Trophoblast cell (in vitro differentiated cells and primary cell): ENCODE measurements around the gene BRAP.
A peak's percentile ranks its signal among the peaks of the same experiment; 100 is the strongest.
"Not testable (repeated sequence)": the region's sequence is repeated elsewhere in the genome, so short reads cannot be mapped to it uniquely, and the experiment has no call there.

Experiments used
- DNase-seq, 2 donors: peaks; one replicate each; pipeline ENCODE4 v3.0.0-alpha.2; 2016
- H2AFZ ChIP-seq: 2 replicates; pipeline ENCODE4 v1.6.1; 2013; ENCODE audit warnings: low read length, moderate library complexity, mild to moderate bottlenecking; ENCODE audit not compliant: insufficient read depth, poor library complexity
- H2AK5ac ChIP-seq: 2 replicates; pipeline ENCODE4 v1.6.1; 2013; ENCODE audit warnings: mild to moderate bottlenecking, low read length
- H2BK120ac ChIP-seq: 2 replicates; pipeline ENCODE4 v1.6.1; 2013; ENCODE audit warnings: low read length, mild to moderate bottlenecking, moderate library complexity; ENCODE audit not compliant: insufficient read depth, poor library complexity
- H2BK12ac ChIP-seq: 2 replicates; pipeline ENCODE4 v1.6.1; 2013; ENCODE audit warnings: mild to moderate bottlenecking, low read length, moderate library complexity
- H2BK5ac ChIP-seq: 2 replicates; pipeline ENCODE4 v1.6.1; 2013; ENCODE audit warnings: low read length, low read depth, moderate library complexity, mild to moderate bottlenecking; ENCODE audit not compliant: poor library complexity
- H3K14ac ChIP-seq: 2 replicates; pipeline ENCODE4 v1.6.1; 2013; ENCODE audit warnings: mild to moderate bottlenecking, low read length
- H3K18ac ChIP-seq: 2 replicates; pipeline ENCODE4 v1.6.1; 2013; ENCODE audit warnings: mild to moderate bottlenecking, low read length
- H3K23ac ChIP-seq: 2 replicates; pipeline ENCODE4 v1.6.1; 2013; ENCODE audit warnings: low read length
- H3K27ac ChIP-seq: 2 replicates; pipeline ENCODE4 v1.5.1; 2013; ENCODE audit warnings: low read depth, mild to moderate bottlenecking, inconsistent platforms, low read length, moderate library complexity
- H3K27me3 ChIP-seq: 2 replicates; pipeline ENCODE4 v1.6.1; 2013; ENCODE audit warnings: inconsistent platforms, mild to moderate bottlenecking, low read length, moderate library complexity; ENCODE audit not compliant: insufficient read depth
- H3K36me3 ChIP-seq, 2 experiments: 1 replicate in 1 of 2; 2 replicates in 1 of 2; pipeline ENCODE4 v1.6.1; 2013; ENCODE audit warnings: low read length in 2 of 2, mild to moderate bottlenecking in 2 of 2, moderate library complexity in 1 of 2; ENCODE audit not compliant: insufficient read depth in 2 of 2, control insufficient read depth in 1 of 2
- H3K4ac ChIP-seq: 2 replicates; pipeline ENCODE4 v1.6.1; 2013; ENCODE audit warnings: low read depth, mild to moderate bottlenecking, low read length, moderate library complexity
- H3K4me1 ChIP-seq, 2 experiments: 1 replicate in 1 of 2; 2 replicates in 1 of 2; pipeline ENCODE4 v1.6.1; 2013; ENCODE audit warnings: low read length in 2 of 2, mild to moderate bottlenecking in 2 of 2, moderate library complexity in 1 of 2; ENCODE audit not compliant: insufficient read depth in 2 of 2, control insufficient read depth in 1 of 2
- H3K4me2 ChIP-seq: 2 replicates; pipeline ENCODE4 v1.6.1; 2013; ENCODE audit warnings: inconsistent platforms, mild to moderate bottlenecking, low read length, moderate library complexity
- H3K4me3 ChIP-seq: 2 replicates; pipeline ENCODE4 v1.5.1; 2013; ENCODE audit warnings: mild to moderate bottlenecking, low read depth, low read length, inconsistent platforms
- H3K79me1 ChIP-seq: one replicate; pipeline ENCODE4 v1.6.1; 2013; ENCODE audit warnings: low read length
- H3K79me2 ChIP-seq: 2 replicates; pipeline ENCODE4 v1.6.1; 2013; ENCODE audit warnings: low read length, mild to moderate bottlenecking; ENCODE audit not compliant: control insufficient read depth, insufficient read depth, poor library complexity
- H3K9ac ChIP-seq: 2 replicates; pipeline ENCODE4 v1.6.1; 2013; ENCODE audit warnings: mild to moderate bottlenecking, low read length
- H3K9me3 ChIP-seq: 2 replicates; pipeline ENCODE4 v1.6.1; 2013; ENCODE audit warnings: low read depth, mild to moderate bottlenecking, control low read depth, inconsistent platforms, low read length; ENCODE audit not compliant: insufficient read depth
- H4K12ac ChIP-seq: 2 replicates; pipeline ENCODE4 v1.6.1; 2013; ENCODE audit warnings: low read depth, mild to moderate bottlenecking, low read length, moderate library complexity
- H4K8ac ChIP-seq: 2 replicates; pipeline ENCODE4 v1.6.1; 2013; ENCODE audit warnings: low read depth, mild to moderate bottlenecking, low read length, moderate library complexity
- H4K91ac ChIP-seq: one replicate; pipeline ENCODE4 v1.6.1; 2013; ENCODE audit warnings: low read depth, mild to moderate bottlenecking, low read length, moderate library complexity
- WGBS: extraction: QIAGEN DNeasy Blood & Tissue Kit; methylation state at CpG from one replicate; pipeline ENCODE4 v1.1.7; 2013; ENCODE audit warnings: missing lambda C conversion rate; ENCODE audit not compliant: insufficient read length, insufficient coverage; ENCODE audit errors: extremely low coverage; 5-methylcytosine and 5-hydroxymethylcytosine counted together

The BRAP gene

DNA sequence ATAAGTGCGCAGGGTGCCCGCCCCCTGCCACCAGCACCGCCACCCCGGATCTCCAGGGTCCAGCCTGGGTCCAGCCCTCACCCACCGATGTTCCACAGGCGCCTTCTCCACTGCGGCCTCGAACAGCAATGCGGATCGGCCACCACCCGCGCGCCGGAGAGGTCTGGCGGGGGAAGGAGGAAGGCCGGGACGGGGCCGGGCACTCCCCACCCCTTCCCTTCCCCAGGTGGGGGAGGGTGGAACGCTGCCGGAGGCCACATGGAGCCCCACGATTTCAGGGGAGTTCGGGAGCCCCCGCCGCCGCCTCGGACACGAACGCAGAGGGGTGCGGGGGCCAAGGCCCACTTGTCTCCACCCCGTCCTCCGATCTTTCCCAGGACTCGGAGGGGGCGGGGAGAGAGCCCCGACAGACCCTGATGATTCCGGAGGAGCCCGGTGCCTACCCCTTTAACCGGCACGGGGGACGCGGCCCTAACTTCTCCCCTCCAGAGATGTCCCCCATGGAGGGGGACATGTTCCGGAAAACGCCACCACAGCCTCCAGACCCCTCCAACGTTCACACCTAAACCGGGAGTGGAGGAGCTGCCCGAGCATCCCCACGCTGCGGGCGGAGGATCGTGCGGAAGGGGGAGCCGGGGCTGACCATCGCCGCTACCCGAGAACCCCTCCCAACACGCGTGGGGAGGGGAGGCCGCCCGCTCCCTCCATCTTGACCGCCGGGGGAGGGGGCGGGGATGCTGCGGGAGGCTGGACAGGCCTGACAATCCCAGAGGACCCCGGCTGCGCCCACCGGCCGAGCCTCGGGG is 87.7 kb downstream of the BRAP start:
- H3K14ac ChIP-seq = peak overlapping the region; percentile 81
- peak overlapping the region; percentile 97 for H3K9ac ChIP-seq
- peak overlapping the region; percentile 71 for H2BK5ac ChIP-seq
- peak overlapping the region; percentile 67 for H3K23ac ChIP-seq
- H3K4me2 ChIP-seq = peak overlapping the region; percentile 98
- peak overlapping the region; percentile 57 for H4K12ac ChIP-seq
- H3K79me2 ChIP-seq = peaks cover 24% of the 10 kb centered on the region
- peak overlapping the region; percentile 70 for H3K18ac ChIP-seq
- peaks cover 25% of the 10 kb centered on the region for H3K79me1 ChIP-seq
- H4K91ac ChIP-seq = peak overlapping the region; percentile 100
- peak overlapping the region; percentile 45 for H2BK120ac ChIP-seq
- peak overlapping the region; percentile 42 for H2AFZ ChIP-seq
- peak overlapping the region; percentile 87 for H3K4ac ChIP-seq
- H2BK12ac ChIP-seq = no peak overlapping the region
- H3K36me3 ChIP-seq = peaks cover 0 to 3% of the 10 kb centered on the region in 2 experiments
- no CpG with 5 or more reads among the region's 67 CpGs for WGBS
- no peaks in the 10 kb centered on the region for H3K27me3 ChIP-seq
- peaks cover 2% of the 10 kb centered on the region for H3K9me3 ChIP-seq
- peak in 1 of 2 donors; percentile 36 for DNase-seq
- peak overlapping the region; percentile 31 for H2AK5ac ChIP-seq
- peaks cover 0 to 2% of the 10 kb centered on the region in 2 experiments for H3K4me1 ChIP-seq
- H3K27ac ChIP-seq = peak overlapping the region; percentile 100
- H3K4me3 ChIP-seq = peak overlapping the region; percentile 100
- H4K8ac ChIP-seq = peak overlapping the region; percentile 71

DNA sequence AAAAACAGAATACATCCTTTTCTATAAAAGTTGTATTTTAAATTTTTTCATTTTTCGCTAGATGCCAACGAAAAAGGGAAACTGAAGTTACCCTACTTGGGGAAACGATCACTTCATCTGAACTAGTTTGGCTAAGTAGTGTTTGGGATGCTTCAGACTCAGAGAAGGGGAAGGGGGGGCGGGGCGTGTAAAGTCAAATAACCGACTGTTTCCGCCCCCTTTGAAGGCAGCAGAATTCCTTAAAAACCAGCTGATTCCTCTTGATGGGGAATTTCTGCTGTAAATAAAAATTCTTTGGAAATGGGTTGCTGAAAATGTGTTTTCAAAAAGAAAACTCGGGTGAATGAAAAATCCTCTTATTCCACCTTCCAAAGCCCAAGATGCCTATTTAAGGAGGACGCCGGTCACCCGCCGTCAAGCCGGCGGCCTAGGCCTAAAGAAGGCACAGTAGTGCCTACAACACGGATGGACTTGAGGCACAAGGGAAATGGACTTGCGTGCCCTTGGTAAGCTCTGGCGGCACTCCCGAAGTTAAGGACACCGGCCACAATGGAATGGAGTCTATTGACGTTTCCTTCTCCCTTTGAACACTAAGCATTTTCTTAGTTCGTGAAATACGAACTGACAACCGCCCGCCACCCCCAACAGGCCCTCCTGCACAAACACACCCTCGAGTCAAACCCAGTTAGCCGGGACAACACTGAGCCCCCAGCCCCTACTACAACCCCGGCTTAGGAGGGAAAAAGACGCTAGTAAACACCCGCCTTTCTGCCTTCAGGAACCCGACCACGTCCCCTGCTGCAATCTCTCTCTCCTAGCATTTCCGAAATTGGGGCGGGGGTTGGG is 88.5 kb downstream of the BRAP start:
- Histone ChIP-seq H3K79me1 (peaks cover 25% of the 10 kb centered on the region), H4K12ac (peak overlapping the region; percentile 57), H2AFZ (peak overlapping the region; percentile 42), H3K36me3 (peaks cover 0 to 3% of the 10 kb centered on the region in 2 experiments), H3K23ac (no peak overlapping the region), H3K14ac (peak overlapping the region; percentile 81), H2AK5ac (peak overlapping the region; percentile 31), H3K27ac (peak overlapping the region; percentile 100), H2BK5ac (peak overlapping the region; percentile 71), H3K9me3 (peaks cover 2% of the 10 kb centered on the region), H2BK120ac (peak overlapping the region; percentile 45), H3K9ac (peak overlapping the region; percentile 97), H3K79me2 (peaks cover 24% of the 10 kb centered on the region), H3K27me3 (no peaks in the 10 kb centered on the region), H3K4me1 (peaks cover 0 to 2% of the 10 kb centered on the region in 2 experiments), H3K18ac (peak overlapping the region; percentile 70), H4K8ac (peak overlapping the region; percentile 71), H4K91ac (peak overlapping the region; percentile 100), H3K4ac (peak overlapping the region; percentile 87), H3K4me3 (peak overlapping the region; percentile 100), H3K4me2 (peak overlapping the region; percentile 98), H2BK12ac (no peak overlapping the region)
- no CpG with 5 or more reads among the region's 33 CpGs for WGBS
- peak; percentile 35 to 60 for DNase-seq

DNA sequence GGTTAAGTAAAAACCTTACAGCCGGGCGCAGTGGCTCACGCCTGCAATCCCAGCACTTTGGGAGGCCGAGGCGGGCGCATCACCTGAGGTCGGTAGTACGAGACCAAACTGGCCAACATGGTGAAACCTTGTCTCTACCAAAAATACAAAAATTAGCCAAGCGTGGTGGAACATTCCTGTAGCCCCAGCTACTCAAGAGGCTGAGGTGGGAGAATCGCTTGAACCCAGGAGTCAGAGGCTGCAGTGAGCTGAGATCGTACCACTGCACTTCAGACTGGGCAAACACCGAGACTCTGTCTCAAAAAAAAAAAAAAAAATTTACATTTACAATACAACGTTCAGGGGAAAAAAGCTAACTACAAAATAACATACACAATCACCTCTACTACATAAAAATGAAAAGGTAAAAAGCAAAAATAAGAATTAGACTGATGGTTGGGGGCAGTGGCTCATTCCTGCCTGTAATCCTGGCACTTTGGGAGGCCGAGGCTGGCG is 90.4 kb downstream of the BRAP start:
- not testable (repeated sequence) for H3K23ac ChIP-seq, H3K4me2 ChIP-seq, H2BK12ac ChIP-seq, H4K91ac ChIP-seq, H3K18ac ChIP-seq, H2BK120ac ChIP-seq, H4K12ac ChIP-seq, H3K27ac ChIP-seq, H3K4me3 ChIP-seq, H3K27me3 ChIP-seq, DNase-seq, H4K8ac ChIP-seq, H2AFZ ChIP-seq, H3K14ac ChIP-seq, H3K36me3 ChIP-seq, H2AK5ac ChIP-seq, H3K9me3 ChIP-seq, H2BK5ac ChIP-seq, H3K9ac ChIP-seq, H3K4me1 ChIP-seq
- Histone ChIP-seq H3K79me1 (peaks cover 25% of the 10 kb centered on the region), H3K79me2 (peaks cover 31% of the 10 kb centered on the region), H3K4ac (peak overlapping the region; percentile 97)
- WGBS = no CpG with 5 or more reads among the region's 15 CpGs
